OCI-LY7 (cell line): ENCODE results near the gene ZNF536. TPM values are rescaled to one million over a fixed set of nuclear protein-coding genes. Genes with fewer than 3 reads are reported as not detected.

ENCODE experiments used
- BruUV-seq: library from RNA; stranded (reverse); fragments of 400-500 nt; replicated peaks from 2 replicates; lab custom pipeline; 2021; lab: Mats Ljungman, UMichigan
- CTCF ChIA-PET: fragments of 300-600 bp; sonication (Branson Sonifier 250); formaldehyde crosslinking; loops from one replicate; lab custom pipeline; 2022; ENCODE audit warnings: antibody characterized with exemption; ENCODE audit not compliant: unreplicated experiment; lab: Charles Lee
- POLR2A ChIA-PET: fragments of 300-600 bp; sonication (Branson Sonifier 250); formaldehyde crosslinking; loops from one replicate; lab custom pipeline; 2022; ENCODE audit warnings: antibody characterized with exemption; lab: Charles Lee
- DNase-seq: peaks from one replicate; pipeline ENCODE4 v3.0.0-alpha.2; 2015; ENCODE audit warnings: low spot score
- H2AFZ ChIP-seq: fragments of 200-600 bp; sonication (generic), shearing (Covaris generic); 2 replicates; pipeline ENCODE4 v1.6.1; 2014; ENCODE audit warnings: mild to moderate bottlenecking, antibody characterized with exemption, low read length, moderate library complexity
- H3K27ac ChIP-seq: fragments of 200-600 bp; sonication (generic); 2 replicates; pipeline ENCODE4 v1.5.1; 2014; ENCODE audit warnings: mixed run types, low read depth, mild to moderate bottlenecking, moderate library complexity, low read length, inconsistent platforms; ENCODE audit not compliant: poor library complexity, severe bottlenecking
- H3K36me3 ChIP-seq: fragments of 200-600 bp; sonication (generic); 2 replicates; pipeline ENCODE4 v1.6.1; 2014; ENCODE audit warnings: mild to moderate bottlenecking, antibody characterized with exemption, low read length, moderate library complexity, mixed read lengths; ENCODE audit not compliant: insufficient read depth
- H3K4me1 ChIP-seq: fragments of 200-600 bp; sonication (generic); 2 replicates; pipeline ENCODE4 v1.5.1; 2014; ENCODE audit warnings: mild to moderate bottlenecking, low read length; ENCODE audit not compliant: insufficient read depth, poor library complexity, severe bottlenecking
- H3K4me2 ChIP-seq: fragments of 200-600 bp; sonication (generic); 2 replicates; pipeline ENCODE4 v1.6.1; 2014; ENCODE audit warnings: mild to moderate bottlenecking, low read length
- H3K4me3 ChIP-seq: fragments of 200-600 bp; sonication (generic); 2 replicates; pipeline ENCODE4 v1.5.1; 2014; ENCODE audit warnings: mild to moderate bottlenecking, low read depth, low read length; ENCODE audit not compliant: poor library complexity, severe bottlenecking
- H3K79me2 ChIP-seq: fragments of 200-600 bp; sonication (generic); 2 replicates; pipeline ENCODE4 v1.6.1; 2016; ENCODE audit warnings: low read depth, mild to moderate bottlenecking, low read length, moderate library complexity, mixed read lengths; ENCODE audit not compliant: insufficient read depth
- H3K9me2 ChIP-seq: fragments of 200-600 bp; sonication (generic); 2 replicates; pipeline ENCODE4 v1.6.1; 2016; ENCODE audit warnings: mild to moderate bottlenecking, low read length, mixed read lengths; ENCODE audit not compliant: insufficient read depth
- H3K9me3 ChIP-seq: fragments of 200-600 bp; sonication (generic); 2 replicates; pipeline ENCODE4 v1.6.1; 2014; ENCODE audit warnings: mild to moderate bottlenecking, mixed run types, low read length, mixed read lengths
- H4K20me1 ChIP-seq: fragments of 200-600 bp; sonication (generic); 2 replicates; pipeline ENCODE4 v1.6.1; 2014; ENCODE audit warnings: mild to moderate bottlenecking, antibody characterized with exemption, low read length, moderate library complexity, mixed read lengths; ENCODE audit not compliant: insufficient read depth
- EZH2phosphoT487 ChIP-seq: fragments of 200-600 bp; sonication (generic); IDR thresholded peaks from 2 replicates; pipeline ENCODE4 v1.6.1; 2018; ENCODE audit warnings: low read depth, borderline replicate concordance, mild to moderate bottlenecking, mixed run types, antibody characterized with exemption, low read length, moderate library complexity, mixed read lengths
- intact Hi-C: fragments of 100-400 bp; cut with micrococcal nuclease; formaldehyde crosslinking; loops from one replicate; pipeline ENCODE4 v1.10.0; 2022; ENCODE audit not compliant: unreplicated experiment
- total RNA-seq, 2 experiments: library from RNA; depleted of rRNA in 1 of 2; stranded (reverse); fragments of >200 nt in 1 of 2; shearing (Covaris generic) in 1 of 2; gene quantifications; 2 replicates each; pipeline ENCODE4 v1.2.3, GENCODE V29; 2014 to 2022
- TF ChIP-seq, protein P1 (sequence below): fragments of 200-600 bp; sonication (generic); conservative IDR thresholded peaks from 2 replicates; pipeline ENCODE4 v1.5.1; 2014; ENCODE audit warnings: mild to moderate bottlenecking, antibody characterized with exemption, low read length, moderate library complexity, mixed read lengths

The ZNF536 gene
- total RNA-seq, 2 experiments from 2014 or later: 0.06 to 0.30 TPM

DNA sequence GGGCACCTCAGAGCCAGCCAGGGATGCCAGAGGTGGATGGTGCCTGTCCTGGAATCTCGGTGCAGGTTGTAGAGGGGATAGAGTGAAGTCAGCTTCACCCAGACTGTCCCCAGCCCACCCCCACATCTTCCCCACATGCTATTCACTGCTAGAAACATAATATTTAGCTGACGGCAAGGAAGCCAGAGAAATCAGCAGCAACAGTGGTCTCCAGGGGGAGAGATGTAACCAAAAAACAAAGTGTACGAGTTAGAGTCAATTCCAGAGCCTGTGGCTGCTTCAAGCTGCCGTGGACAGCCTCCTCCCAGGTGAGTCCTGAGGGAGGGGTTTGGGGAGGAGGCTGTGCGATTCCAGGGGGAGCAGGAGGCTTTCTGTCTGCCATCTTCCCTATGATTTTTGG is 97.6 kb downstream of the ZNF536 start:
- Histone ChIP-seq H3K27ac (no peak overlapping the region), H3K9me2 (no peaks in the 10 kb centered on the region), H2AFZ (no peak overlapping the region), H3K4me1 (no peaks in the 10 kb centered on the region), H3K79me2 (no peaks in the 10 kb centered on the region), H4K20me1 (no peaks in the 10 kb centered on the region), H3K4me3 (no peak overlapping the region), H3K36me3 (no peaks in the 10 kb centered on the region), H3K4me2 (no peak overlapping the region), H3K9me3 (no peaks in the 10 kb centered on the region)
- ChIA-PET CTCF (no interaction called here), POLR2A (interaction anchor here (0.7 kb wide), 1 partner anchor 49 kb away, joined by 3 read pairs; no protein-coding TSS in a partner anchor)
- TF ChIP-seq EZH2phosphoT487: no peak
- TF ChIP-seq, protein P1, sequence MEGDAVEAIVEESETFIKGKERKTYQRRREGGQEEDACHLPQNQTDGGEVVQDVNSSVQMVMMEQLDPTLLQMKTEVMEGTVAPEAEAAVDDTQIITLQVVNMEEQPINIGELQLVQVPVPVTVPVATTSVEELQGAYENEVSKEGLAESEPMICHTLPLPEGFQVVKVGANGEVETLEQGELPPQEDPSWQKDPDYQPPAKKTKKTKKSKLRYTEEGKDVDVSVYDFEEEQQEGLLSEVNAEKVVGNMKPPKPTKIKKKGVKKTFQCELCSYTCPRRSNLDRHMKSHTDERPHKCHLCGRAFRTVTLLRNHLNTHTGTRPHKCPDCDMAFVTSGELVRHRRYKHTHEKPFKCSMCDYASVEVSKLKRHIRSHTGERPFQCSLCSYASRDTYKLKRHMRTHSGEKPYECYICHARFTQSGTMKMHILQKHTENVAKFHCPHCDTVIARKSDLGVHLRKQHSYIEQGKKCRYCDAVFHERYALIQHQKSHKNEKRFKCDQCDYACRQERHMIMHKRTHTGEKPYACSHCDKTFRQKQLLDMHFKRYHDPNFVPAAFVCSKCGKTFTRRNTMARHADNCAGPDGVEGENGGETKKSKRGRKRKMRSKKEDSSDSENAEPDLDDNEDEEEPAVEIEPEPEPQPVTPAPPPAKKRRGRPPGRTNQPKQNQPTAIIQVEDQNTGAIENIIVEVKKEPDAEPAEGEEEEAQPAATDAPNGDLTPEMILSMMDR: no peak
- BruUV-seq: no TSS peak
- no peak for DNase-seq
- intact Hi-C loops: no loop called here

DNA sequence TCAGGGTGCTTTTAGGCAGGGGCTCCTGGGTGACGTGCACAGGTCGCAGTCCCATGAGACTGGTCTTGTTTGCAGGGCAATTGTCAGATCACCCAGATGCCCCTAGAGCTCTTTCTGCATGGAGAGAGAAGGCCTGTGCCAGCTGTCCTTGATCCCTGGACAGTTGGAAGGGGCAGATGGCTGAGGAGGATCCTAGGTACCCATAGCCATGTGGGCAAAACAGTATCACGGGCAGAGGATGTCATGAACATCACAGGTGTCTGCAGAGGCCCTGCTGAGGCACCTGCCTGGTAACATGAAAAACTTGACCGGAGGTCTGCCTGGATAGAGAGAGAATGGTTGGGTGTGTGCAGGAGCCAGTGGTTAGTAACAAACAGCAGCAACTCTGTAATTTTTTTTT is 99.3 kb downstream of the ZNF536 start:
- Histone ChIP-seq H3K9me2 (no peaks in the 10 kb centered on the region), H4K20me1 (no peaks in the 10 kb centered on the region), H3K4me1 (no peaks in the 10 kb centered on the region), H3K9me3 (no peaks in the 10 kb centered on the region), H3K36me3 (no peaks in the 10 kb centered on the region), H3K79me2 (no peaks in the 10 kb centered on the region), H2AFZ (no peak overlapping the region), H3K27ac (no peak overlapping the region), H3K4me3 (no peak overlapping the region), H3K4me2 (no peak overlapping the region)
- ChIA-PET POLR2A (interaction anchor here (1.3 kb wide), 1 partner anchor 12 kb away, joined by 7 read pairs; no protein-coding TSS in a partner anchor), CTCF (no interaction called here)
- no peak for DNase-seq
- intact Hi-C loops: no loop called here
- BruUV-seq: no TSS peak
- TF ChIP-seq, protein P1: no peak
- TF ChIP-seq EZH2phosphoT487: no peak

DNA sequence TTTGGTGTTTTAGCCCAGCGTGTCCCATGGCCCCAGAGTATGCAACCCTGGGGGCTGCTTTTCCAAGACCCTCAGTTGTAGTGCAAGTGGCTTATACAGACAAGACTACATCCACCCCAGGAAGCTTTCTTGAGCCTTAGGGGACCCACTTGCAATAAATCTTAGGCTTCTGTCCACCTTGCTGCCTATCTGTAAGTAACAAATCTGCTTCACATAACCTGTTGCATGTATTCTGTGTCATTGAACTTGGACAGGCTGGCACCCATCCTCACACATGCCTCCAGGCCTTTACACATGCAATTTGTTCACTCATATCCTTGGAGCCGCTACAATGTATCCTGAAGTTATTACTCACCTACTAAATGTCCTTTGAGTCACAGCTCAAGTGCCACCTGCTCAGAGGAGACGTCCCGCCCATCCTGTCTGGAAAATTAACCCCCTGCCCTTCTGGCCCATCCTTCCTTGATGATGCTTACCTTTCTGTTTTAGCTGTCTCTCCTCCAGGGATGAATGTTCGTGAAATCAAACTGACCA is 101.2 kb downstream of the ZNF536 start:
- CTCF ChIA-PET: interaction anchor here (0.6 kb wide), 1 partner anchor 12 kb away, joined by 3 read pairs; no protein-coding TSS in a partner anchor
- Histone ChIP-seq H3K4me3 (no peak overlapping the region), H3K9me2 (no peaks in the 10 kb centered on the region), H3K4me2 (no peak overlapping the region), H3K9me3 (no peaks in the 10 kb centered on the region), H3K36me3 (no peaks in the 10 kb centered on the region), H4K20me1 (no peaks in the 10 kb centered on the region), H3K27ac (no peak overlapping the region), H2AFZ (no peak overlapping the region), H3K79me2 (no peaks in the 10 kb centered on the region), H3K4me1 (no peaks in the 10 kb centered on the region)
- POLR2A ChIA-PET: interaction anchor here (0.5 to 0.7 kb wide), 2 partner anchors 20 to 22 kb away, joined by 3 read pairs; no protein-coding TSS in a partner anchor
- intact Hi-C loops: no loop called here
- no peak for DNase-seq
- TF ChIP-seq, protein P1: no peak
- no peak for TF ChIP-seq EZH2phosphoT487
- BruUV-seq: no TSS peak
